HepG2 (cell line): ENCODE measurements around the gene SEC23IP. TPM values are rescaled to one million over a fixed set of nuclear protein-coding genes. Genes with fewer than 3 reads are reported as not detected.

Source experiments
- CREB1 ChIP-seq, 2 experiments: fragments of 450-650 bp in 1 of 2; IDR thresholded peaks; 2 replicates each; pipeline ENCODE4 v1.6.1; 2016 to 2017; ENCODE audit warnings: control low read depth in 1 of 2, mild to moderate bottlenecking in 1 of 2, missing compliant biosample characterization in 1 of 2, missing genetic modification characterization in 1 of 2
- FOXJ3 ChIP-seq: sonication (generic); formaldehyde crosslinking; IDR thresholded peaks from 2 replicates; pipeline ENCODE4 v1.4.0; 2020; ENCODE audit warnings: missing genetic modification reagents, mild to moderate bottlenecking, borderline replicate concordance
- HDAC6 ChIP-seq: fragments of 200-600 bp; sonication (generic); IDR thresholded peaks from 2 replicates; pipeline ENCODE4 v1.7.0; 2017; ENCODE audit warnings: mild to moderate bottlenecking, antibody characterized with exemption, low read length, low read depth
- JUND ChIP-seq: sonication (generic); formaldehyde crosslinking; IDR thresholded peaks from 2 replicates; pipeline ENCODE4 v1.8.0; 2022; ENCODE audit warnings: mild to moderate bottlenecking, missing genetic modification reagents
- KLF11 ChIP-seq: IDR thresholded peaks from 2 replicates; pipeline ENCODE4 v1.6.1; 2016; ENCODE audit warnings: missing compliant biosample characterization
- KLF6 ChIP-seq: IDR thresholded peaks from 2 replicates; pipeline ENCODE4 v1.8.0; 2016; ENCODE audit warnings: missing biosample characterization, missing genetic modification reagents
- LRRFIP1 ChIP-seq: sonication (generic); formaldehyde crosslinking; conservative IDR thresholded peaks from 2 replicates; pipeline ENCODE4 v1.4.0; 2020; ENCODE audit warnings: missing genetic modification reagents
- MXI1 ChIP-seq: IDR thresholded peaks from 3 replicates; pipeline ENCODE4 v1.6.1; 2012; ENCODE audit warnings: low read depth, low read length, inconsistent platforms, borderline replicate concordance
- PHF5A ChIP-seq: IDR thresholded peaks from one replicate; pipeline ENCODE4 v1.6.1; 2018; ENCODE audit warnings: low read depth, missing genetic modification reagents; ENCODE audit not compliant: unreplicated experiment
- PRDM4 ChIP-seq: sonication (generic); formaldehyde crosslinking; IDR thresholded peaks from 2 replicates; pipeline ENCODE4 v1.9.0; 2021; ENCODE audit warnings: missing genetic modification reagents, borderline replicate concordance
- SOX5 ChIP-seq: IDR thresholded peaks from 2 replicates; pipeline ENCODE4 v1.6.1; 2016; ENCODE audit warnings: borderline replicate concordance
- TOE1 ChIP-seq: sonication (generic); formaldehyde crosslinking; IDR thresholded peaks from 2 replicates; pipeline ENCODE4 v1.4.0; 2020; ENCODE audit warnings: mild to moderate bottlenecking, missing genetic modification reagents
- ZIK1 ChIP-seq: sonication (generic); formaldehyde crosslinking; IDR thresholded peaks from 2 replicates; pipeline ENCODE4 v1.5.0; 2020; ENCODE audit warnings: mild to moderate bottlenecking, low read depth, missing genetic modification reagents, borderline replicate concordance
- ZKSCAN5 ChIP-seq: sonication (generic); formaldehyde crosslinking; IDR thresholded peaks from 2 replicates; pipeline ENCODE4 v1.5.1; 2020; ENCODE audit warnings: mild to moderate bottlenecking, missing genetic modification reagents
- ZNF142 ChIP-seq: sonication (generic); formaldehyde crosslinking; IDR thresholded peaks from 2 replicates; pipeline ENCODE4 v1.4.0; 2020; ENCODE audit warnings: missing genetic modification reagents
- ZNF614 ChIP-seq: IDR thresholded peaks from 2 replicates; pipeline ENCODE4 v1.6.1; 2018; ENCODE audit warnings: missing biosample characterization, missing genetic modification reagents, inconsistent platforms, borderline replicate concordance
- ZNF713 ChIP-seq: sonication (generic); formaldehyde crosslinking; IDR thresholded peaks from 2 replicates; pipeline ENCODE4 v1.4.0; 2020; ENCODE audit warnings: mild to moderate bottlenecking, missing genetic modification reagents
- ZNF761 ChIP-seq: sonication (generic); formaldehyde crosslinking; conservative IDR thresholded peaks from 2 replicates; pipeline ENCODE4 v1.4.0; 2020; ENCODE audit warnings: mild to moderate bottlenecking, missing genetic modification reagents
- polyA plus RNA-seq, 8 experiments: library from polyadenylated mRNA; depleted of rRNA in 3 of 8; stranded (reverse) in 7 of 8; unstranded in 1 of 8; fragments of >200 nt; fragmentation: Illumina TruSeq in 4 of 8; extraction: Trizol in 4 of 8; gene quantifications; 2 replicates each; pipeline versions ENCODE4 v1.2.1 to v1.2.3, GENCODE V29; 2011 to 2016; ENCODE audit warnings: low read depth in 4 of 8, missing spikeins in 1 of 8, mixed read lengths in 1 of 8; ENCODE audit not compliant: insufficient read depth in 1 of 8
- total RNA-seq, 5 experiments: library from RNA; depleted of rRNA; stranded (reverse); fragments of >200 nt; fragmentation: Illumina TruSeq; extraction: Trizol; gene quantifications; 2 replicates each; pipeline ENCODE4 v1.2.3, GENCODE V29; 2016; ENCODE audit warnings: low read depth in 1 of 5

SEC23IP gene
- total and polyA plus RNA-seq, 2 of the 13 experiments (the other 11 are each of a cell fraction or from before 2014, with no cell fraction given) = 32.3 to 57.7 TPM

- TF ChIP-seq ZNF614 (CRISPR knock-in tag) = peak; percentile 94; the same call in 1 of the 2 replicates
- TF ChIP-seq ZNF713 (CRISPR knock-in tag) = no peak; the same call in 1 of the 2 replicates
- peak; percentile 69 for TF ChIP-seq SOX5
- TF ChIP-seq JUND (CRISPR knock-in tag) = no peak
- peak; percentile 91; the same call in 1 of the 2 replicates for TF ChIP-seq TOE1 (CRISPR knock-in tag)
- TF ChIP-seq ZNF761 = peak; percentile 66; the same call in 1 of the 2 replicates
- no peak for TF ChIP-seq PRDM4 (CRISPR knock-in tag)
- peak; percentile 78 for TF ChIP-seq ZIK1 (CRISPR knock-in tag)
- TF ChIP-seq MXI1 = peak; percentile 64; the same call in 1 of the 3 replicates
- TF ChIP-seq ZNF142 (CRISPR knock-in tag) = peak; percentile 77; the same call in 1 of the 2 replicates
- no peak for TF ChIP-seq ZKSCAN5 (CRISPR knock-in tag)
- peak; percentile 78 for TF ChIP-seq CREB1 (IDR thresholded peaks at IDR 0.05)
- TF ChIP-seq CREB1 (CRISPR knock-in tag; IDR thresholded peaks at IDR 0.05) = peak; percentile 89
- peak; percentile 90 for TF ChIP-seq KLF6 (CRISPR knock-in tag)
- TF ChIP-seq LRRFIP1 = no peak
- TF ChIP-seq PHF5A (CRISPR knock-in tag) = peak; percentile 62
- TF ChIP-seq HDAC6 = no peak
- TF ChIP-seq KLF11 (CRISPR knock-in tag) = peak; percentile 92; the same call in 1 of the 2 replicates
- no peak; the same call in 1 of the 2 replicates for TF ChIP-seq FOXJ3 (CRISPR knock-in tag)
These were observed at the start of gene SEC23IP (continued) for GRCh38 chr10:119892188-119893065.
